SH-SY5Y (cell line): ENCODE results near the gene POLR3F.

Source experiments
- GATA2 ChIP-seq: IDR thresholded peaks from 2 replicates; pipeline ENCODE4 v1.6.1; 2011; ENCODE audit warnings: mild to moderate bottlenecking, low read depth, low read length
- GATA3 ChIP-seq: IDR thresholded peaks from 2 replicates; pipeline ENCODE4 v1.6.1; 2011; ENCODE audit warnings: low read depth, mild to moderate bottlenecking, low read length, moderate library complexity

DNA sequence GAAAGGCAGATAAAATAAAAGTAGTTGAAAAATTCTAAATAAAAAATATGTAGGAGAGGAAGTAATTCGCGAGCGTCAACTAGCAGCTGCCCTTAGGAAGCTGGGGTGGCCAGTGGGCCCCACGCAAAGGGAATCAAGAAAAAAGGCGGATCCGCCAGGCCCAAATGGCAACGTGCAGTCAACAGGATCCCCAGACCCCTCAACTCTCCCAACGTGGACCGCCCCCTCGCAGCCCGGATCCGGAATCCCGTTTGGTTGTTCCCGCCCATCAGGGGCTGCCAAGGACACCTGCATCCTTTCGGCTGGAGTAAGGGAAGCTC lies 656 bp upstream of the POLR3F start:
- TF ChIP-seq GATA2 (no peak), GATA3 (no peak)
